Suprapubic skin (tissue), 4 donors: ENCODE measurements around the gene FLT3LG. TPM values are rescaled to one million over a fixed set of nuclear protein-coding genes. Genes with fewer than 3 reads are reported as not detected.
"Not testable (repeated sequence)": the region's sequence is repeated elsewhere in the genome, so short reads cannot be mapped to it uniquely, and the experiment has no call there.

Experiments used
- DNase-seq, 2 donors: peaks; one replicate each; pipeline ENCODE4 v3.0.0-alpha.2; 2019; ENCODE audit warnings: low spot score in 2 of 2
- H3K27ac ChIP-seq: fragments of 200-600 bp; sonication (generic); one replicate; pipeline ENCODE4 v1.5.1; 2019
- H3K27me3 ChIP-seq: fragments of 200-600 bp; sonication (generic); one replicate; pipeline ENCODE4 v1.5.1; 2019
- H3K36me3 ChIP-seq: fragments of 200-600 bp; sonication (generic); one replicate; pipeline ENCODE4 v1.5.1; 2019
- H3K4me1 ChIP-seq: fragments of 200-600 bp; sonication (generic); one replicate; pipeline ENCODE4 v1.5.1; 2019
- H3K4me3 ChIP-seq: fragments of 200-600 bp; sonication (generic); one replicate; pipeline ENCODE4 v1.5.1; 2019; ENCODE audit warnings: mild to moderate bottlenecking
- H3K9me3 ChIP-seq: fragments of 200-600 bp; sonication (generic); one replicate; pipeline ENCODE4 v1.5.1; 2019
- CTCF ChIP-seq, 2 donors: fragments of 200-600 bp in 1 of 2; fragments of 450-650 bp in 1 of 2; sonication (generic) in 1 of 2; IDR thresholded peaks; one replicate each; pipeline ENCODE4 v1.5.1; 2016 to 2019; ENCODE audit warnings: antibody characterized with exemption in 2 of 2, mild to moderate bottlenecking in 1 of 2, moderate library complexity in 1 of 2
- EP300 ChIP-seq: sonication (generic); formaldehyde crosslinking; IDR thresholded peaks from one replicate; pipeline ENCODE4 v1.6.1; 2017; ENCODE audit warnings: antibody characterized with exemption
- POLR2A ChIP-seq, 2 donors: fragments of 450-650 bp; IDR thresholded peaks; one replicate each; pipeline ENCODE4 v1.6.1; 2017; ENCODE audit warnings: antibody characterized with exemption in 2 of 2, mild to moderate bottlenecking in 2 of 2, moderate library complexity in 2 of 2
- POLR2AphosphoS5 ChIP-seq, 3 donors: sonication (generic); formaldehyde crosslinking; IDR thresholded peaks; one replicate each; pipeline ENCODE4 v1.6.1; 2017; ENCODE audit warnings: antibody characterized with exemption in 3 of 3
- WGBS: methylation state at CpG from one replicate; pipeline ENCODE4 v1.1.5; 2018; 5-methylcytosine and 5-hydroxymethylcytosine counted together
- total RNA-seq, 4 donors: library from RNA; depleted of rRNA; stranded (reverse); fragments of >200 nt; gene quantifications; one replicate each; pipeline ENCODE4 v1.1.0, GENCODE V29; 2016

FLT3LG gene
- total RNA-seq, 4 donors from 2014 or later, result 1.2 to 4.9 (median 4.4) TPM

- WGBS, result under 1% methylated on average over 40 of the region's 43 CpGs
- peaks cover 35% of the 10 kb centered on the region for H3K4me1 ChIP-seq
- H3K4me3 ChIP-seq, result peak overlapping the region; percentile 78
- DNase-seq, result peak; percentile 99
- H3K27ac ChIP-seq, result peak overlapping the region; percentile 88
- H3K36me3 ChIP-seq, result peaks cover 12% of the 10 kb centered on the region
- peaks cover 41% of the 10 kb centered on the region for H3K27me3 ChIP-seq
- TF ChIP-seq CTCF (IDR thresholded peaks at IDR 0.05), result no peak
- no peak for TF ChIP-seq POLR2AphosphoS5 (IDR thresholded peaks at IDR 0.05)
- no peak for TF ChIP-seq EP300
- TF ChIP-seq POLR2A (IDR thresholded peaks at IDR 0.05), result no peak
- H3K9me3 ChIP-seq, result no peaks in the 10 kb centered on the region
These were observed 31.1 kb upstream of the FLT3LG start for GRCh38 chr19:49442771-49443365.

- peak; percentile 96 to 97 for DNase-seq
- 1% methylated on average over 27 of the region's 47 CpGs for WGBS
- peaks cover 38% of the 10 kb centered on the region for H3K4me1 ChIP-seq
- H3K27me3 ChIP-seq, result peaks cover 35% of the 10 kb centered on the region
- no peaks in the 10 kb centered on the region for H3K9me3 ChIP-seq
- peak; percentile 59 to 87 for TF ChIP-seq CTCF (IDR thresholded peaks at IDR 0.05)
- peak in 1 of 3 donors; percentile 62 for TF ChIP-seq POLR2AphosphoS5 (IDR thresholded peaks at IDR 0.05)
- no peak for TF ChIP-seq EP300
- no peak for TF ChIP-seq POLR2A (IDR thresholded peaks at IDR 0.05)
- H3K27ac ChIP-seq, result peak overlapping the region; percentile 88
- H3K36me3 ChIP-seq, result peaks cover 12% of the 10 kb centered on the region
- peak overlapping the region; percentile 78 for H3K4me3 ChIP-seq
These were observed 30.5 kb upstream of the FLT3LG start for GRCh38 chr19:49443366-49444099.

GRCh38 chr19:49444100-49444700 lies 29.8 kb upstream of the FLT3LG start:
- not testable (repeated sequence) for H3K4me3 ChIP-seq, H3K9me3 ChIP-seq, H3K27ac ChIP-seq, DNase-seq
- Histone ChIP-seq H3K4me1 (peaks cover 40% of the 10 kb centered on the region), H3K36me3 (peaks cover 16% of the 10 kb centered on the region), H3K27me3 (peaks cover 28% of the 10 kb centered on the region)
- WGBS, result 72% methylated on average over 5 of the region's 5 CpGs

GRCh38 chr19:49445997-49446396 lies 28.0 kb upstream of the FLT3LG start:
- Histone ChIP-seq H3K27ac (no peak overlapping the region), H3K4me3 (no peak overlapping the region), H3K27me3 (peaks cover 14% of the 10 kb centered on the region), H3K4me1 (peaks cover 47% of the 10 kb centered on the region), H3K36me3 (peaks cover 18% of the 10 kb centered on the region), H3K9me3 (no peaks in the 10 kb centered on the region)
- TF ChIP-seq POLR2A (IDR thresholded peaks at IDR 0.05), result no peak
- no peak for TF ChIP-seq CTCF (IDR thresholded peaks at IDR 0.05)
- no peak for TF ChIP-seq EP300
- no peak for TF ChIP-seq POLR2AphosphoS5 (IDR thresholded peaks at IDR 0.05)
- no peak for DNase-seq
- 82% methylated on average over 3 of the region's 3 CpGs for WGBS

GRCh38 chr19:49447485-49448431 lies 26.3 kb upstream of the FLT3LG start:
- no peak for TF ChIP-seq CTCF (IDR thresholded peaks at IDR 0.05)
- no peak for TF ChIP-seq EP300
- no peak for TF ChIP-seq POLR2A (IDR thresholded peaks at IDR 0.05)
- TF ChIP-seq POLR2AphosphoS5 (IDR thresholded peaks at IDR 0.05), result no peak
- Histone ChIP-seq H3K4me3 (no peak overlapping the region), H3K4me1 (peaks cover 38% of the 10 kb centered on the region), H3K9me3 (no peaks in the 10 kb centered on the region), H3K27me3 (no peaks in the 10 kb centered on the region), H3K27ac (no peak overlapping the region), H3K36me3 (peaks cover 18% of the 10 kb centered on the region)
- no peak for DNase-seq
- 64% methylated on average over 30 of the region's 32 CpGs for WGBS
